Right cardiac atrium (tissue), 5 donors: Measurements from ENCODE around the gene TASOR2. TPM values are rescaled to one million over a fixed set of nuclear protein-coding genes. Genes with fewer than 3 reads are reported as not detected.

Experiments used
- ATAC-seq, 2 donors: fragments of 200-7000 bp; cut with Tn5 transposase; one replicate each; pipeline versions ENCODE4 v1.8.0 to v1.9.1; 2020; ENCODE audit warnings: moderate library complexity in 2 of 2, mild to moderate bottlenecking in 1 of 2
- DNase-seq, 3 donors: peaks; one replicate each; pipeline ENCODE4 v3.0.0-alpha.2; 2020
- H3K27ac ChIP-seq: one replicate; pipeline ENCODE4 v1.5.1; 2013; ENCODE audit warnings: mild to moderate bottlenecking, low read length, control low read depth, moderate library complexity
- H3K27me3 ChIP-seq: one replicate; pipeline ENCODE4 v1.6.1; 2013; ENCODE audit not compliant: control insufficient read depth, insufficient read depth
- H3K4me1 ChIP-seq: one replicate; pipeline ENCODE4 v1.6.1; 2013; ENCODE audit warnings: low read length; ENCODE audit not compliant: control insufficient read depth, insufficient read depth
- H3K4me3 ChIP-seq: one replicate; pipeline ENCODE4 v1.5.1; 2013; ENCODE audit warnings: low read length, control low read depth
- H3K9me3 ChIP-seq: one replicate; pipeline ENCODE4 v1.6.1; 2013; ENCODE audit warnings: low read length; ENCODE audit not compliant: control insufficient read depth
- WGBS: extraction: QIAGEN DNeasy Blood & Tissue Kit; methylation state at CpG from one replicate; pipeline ENCODE4 v1.1.7; 2013; 5-methylcytosine and 5-hydroxymethylcytosine counted together
- intact Hi-C, 4 donors: fragments of 100-400 bp; cut with DNase I; formaldehyde crosslinking; loops; one replicate each; pipeline versions ENCODE4 v1.11.0 to v1.14.0; 2022 to 2023
- polyA plus RNA-seq: library from polyadenylated mRNA; stranded (reverse); fragments of 200-250 nt; gene quantifications from one replicate; pipeline ENCODE4 v1.2.3, GENCODE V29; 2013
- total RNA-seq, 4 donors: library from RNA; stranded (reverse); fragmentation: NEBNext Ultra II Directional; extraction: Animal tissue kit (Norgen Biotek cat#: 25700); gene quantifications; one replicate each; pipeline ENCODE4 v1.2.1, GENCODE V29; 2021
- donor health status: healthy with polysubstance abuse.
- donor health status: DM: no; HTN: yes; CAD: no.
- donor health status: DM: no; HTN: no; CAD: no.
- donor health status: DM: no; HTN: yes; CAD: no; lungs with severe emphysema.
- donor health status: DM: yes; HTN: yes; CAD: no.

Gene TASOR2
- total and polyA plus RNA-seq, 5 donors = 9.7 to 51.7 (median 48.7) TPM

DNA sequence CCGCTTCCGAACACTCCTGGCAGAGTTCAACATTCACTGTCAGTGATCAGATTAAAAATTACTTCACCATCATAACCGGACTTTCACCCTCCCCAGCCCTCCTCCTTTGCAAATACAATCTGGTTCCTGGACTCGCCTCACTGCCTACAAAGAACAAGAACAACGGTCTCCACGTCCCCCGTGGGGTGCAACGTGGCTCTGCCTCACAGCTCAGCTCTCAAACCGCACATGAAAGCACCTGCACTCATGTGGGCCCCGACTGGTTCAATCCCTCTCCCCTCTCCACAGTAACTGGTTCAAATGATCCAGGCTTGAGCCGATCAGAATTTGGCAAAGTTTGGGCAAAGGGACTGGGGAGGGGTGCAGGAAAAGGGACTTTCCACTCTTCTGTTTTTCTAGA lies 39.3 kb upstream of the TASOR2 start:
- DNase-seq (peak in 2 of 3 donors; percentile 59 to 80), ATAC-seq (peak; percentile 70 to 74)
- peak overlapping the region; percentile 73 for H3K27ac ChIP-seq
- H3K4me3 ChIP-seq = no peak overlapping the region
- 37% methylated on average over 11 of the region's 11 CpGs for WGBS
- H3K4me1 ChIP-seq = peaks cover 6% of the 10 kb centered on the region
- H3K27me3 ChIP-seq = no peaks in the 10 kb centered on the region
- H3K9me3 ChIP-seq = no peaks in the 10 kb centered on the region
- intact Hi-C loops = no loop called here

DNA sequence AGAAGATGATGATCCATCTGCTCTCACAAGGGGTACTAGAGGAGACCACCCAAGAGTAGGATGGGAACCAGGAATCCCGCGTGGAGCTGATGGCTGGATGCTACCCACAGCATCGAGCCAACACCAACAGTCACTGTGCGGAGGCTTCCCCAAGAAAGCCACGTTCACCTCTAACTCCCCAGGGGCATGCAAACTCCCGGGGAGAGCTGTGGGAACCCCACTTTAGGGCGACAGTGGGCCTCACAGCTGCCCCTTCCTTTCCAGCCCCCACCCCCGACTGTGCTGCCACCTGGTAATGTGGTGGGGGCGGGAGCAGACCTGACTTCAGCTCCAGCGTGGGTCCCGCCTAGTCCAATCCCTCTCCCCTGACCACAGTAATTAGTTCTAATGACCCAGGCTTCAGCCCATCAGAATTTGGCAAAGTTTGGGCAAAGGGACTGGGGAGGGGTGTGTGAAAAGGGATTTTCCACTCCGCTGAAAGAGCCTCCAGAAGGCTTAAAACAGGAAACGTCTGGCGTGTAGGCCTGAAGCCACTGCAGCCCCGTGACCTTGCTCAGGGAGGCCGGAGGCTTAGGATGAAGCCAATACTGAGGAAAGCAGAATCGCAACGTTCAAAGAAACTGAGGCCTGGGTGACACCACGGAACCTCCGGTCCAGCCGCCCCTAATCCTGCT lies 38.6 kb upstream of the TASOR2 start:
- Histone ChIP-seq H3K27me3 (no peaks in the 10 kb centered on the region), H3K4me3 (no peak overlapping the region), H3K9me3 (no peaks in the 10 kb centered on the region), H3K4me1 (peaks cover 6% of the 10 kb centered on the region), H3K27ac (peak overlapping the region; percentile 83)
- ATAC-seq (peak; percentile 75 to 89), DNase-seq (peak; percentile 53 to 77 (median 73))
- WGBS = 50% methylated on average over 21 of the region's 21 CpGs
- intact Hi-C loops = no loop called here

DNA sequence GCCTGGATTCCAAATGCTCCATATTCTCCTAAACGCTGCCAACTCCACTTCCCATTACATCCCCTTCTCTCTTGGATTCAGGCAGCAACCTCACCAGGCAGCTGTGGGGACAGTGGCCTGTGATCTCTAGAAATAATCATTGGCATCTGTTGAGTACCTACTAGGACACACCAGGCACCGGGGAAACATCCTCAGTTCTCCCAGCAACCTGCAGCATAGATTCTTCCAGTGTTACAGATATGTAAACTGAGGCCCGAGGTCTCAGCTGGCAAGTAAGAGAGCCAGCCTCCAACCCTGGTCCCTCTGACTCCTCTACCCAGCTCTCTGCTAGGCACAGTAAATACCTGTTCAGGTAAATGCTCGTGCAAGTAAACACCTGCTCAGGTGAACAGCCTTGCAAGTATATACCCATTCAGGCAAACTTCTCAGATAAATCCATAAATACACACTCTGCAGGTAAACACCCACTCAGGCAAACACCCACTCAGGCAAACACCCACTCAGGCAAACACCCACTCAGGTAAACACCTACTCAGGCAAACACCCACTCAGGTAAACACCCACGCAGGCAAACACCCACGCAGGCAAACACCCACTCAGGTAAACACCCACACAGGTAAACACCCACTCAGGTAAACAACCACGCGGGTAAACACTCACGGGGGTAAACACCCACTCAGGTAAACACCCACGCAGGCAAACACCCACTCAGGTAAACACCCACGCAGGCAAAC lies 37.0 kb upstream of the TASOR2 start:
- ATAC-seq (no peak), DNase-seq (no peak)
- H3K9me3 ChIP-seq = no peaks in the 10 kb centered on the region
- intact Hi-C loops = no loop called here
- no peaks in the 10 kb centered on the region for H3K27me3 ChIP-seq
- no peak overlapping the region for H3K27ac ChIP-seq
- H3K4me3 ChIP-seq = no peak overlapping the region
- H3K4me1 ChIP-seq = peaks cover 6% of the 10 kb centered on the region
- WGBS = 93% methylated on average over 11 of the region's 11 CpGs

DNA sequence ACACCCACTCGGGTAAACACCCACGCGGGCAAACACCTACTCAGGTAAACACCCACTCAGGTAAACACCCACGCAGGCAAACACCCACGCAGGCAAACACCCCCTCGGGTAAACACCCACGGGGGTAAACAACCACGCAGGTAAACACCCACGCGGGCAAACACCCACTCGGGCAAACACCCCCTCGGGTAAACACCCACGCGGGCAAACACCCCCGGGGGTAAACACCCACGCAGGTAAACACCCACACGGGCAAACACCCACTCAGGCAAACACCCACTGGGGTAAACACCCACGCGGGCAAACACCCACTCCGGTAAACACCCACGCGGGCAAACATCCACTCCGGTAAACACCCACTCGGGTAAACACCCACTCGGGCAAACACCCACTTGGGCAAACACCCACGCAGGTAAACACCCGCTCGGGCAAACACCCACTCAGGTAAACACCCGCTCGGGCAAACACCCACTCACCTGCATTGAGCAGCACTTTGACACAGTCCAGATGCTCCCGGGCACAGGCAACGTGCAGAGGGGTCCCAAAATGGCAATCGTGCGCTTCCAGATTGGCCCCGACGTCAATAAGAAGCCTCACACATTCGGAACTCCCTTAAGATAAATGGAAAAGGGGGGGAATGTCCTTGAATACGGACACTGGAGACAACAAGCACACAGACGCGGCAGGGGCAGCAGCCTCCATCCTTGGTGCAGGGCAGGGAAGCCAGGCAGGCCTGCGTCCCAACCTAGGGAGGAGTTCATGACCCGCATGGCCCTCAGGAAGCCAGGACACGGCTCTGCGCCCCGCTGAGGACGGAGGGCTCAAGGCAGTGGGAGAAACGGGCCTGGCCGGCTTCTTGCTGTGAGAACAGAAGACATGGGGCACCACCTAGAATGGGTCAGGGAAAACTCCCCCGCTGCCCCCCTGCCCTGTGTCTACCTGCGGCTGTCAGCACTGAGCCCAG lies 35.9 kb upstream of the TASOR2 start:
- Histone ChIP-seq H3K9me3 (no peaks in the 10 kb centered on the region), H3K4me1 (peaks cover 9% of the 10 kb centered on the region), H3K27me3 (no peaks in the 10 kb centered on the region), H3K27ac (no peak overlapping the region), H3K4me3 (no peak overlapping the region)
- WGBS = 93% methylated on average over 50 of the region's 50 CpGs
- ATAC-seq (no peak), DNase-seq (peak in 1 of 3 donors; percentile 47)
- intact Hi-C loops = no loop called here

DNA sequence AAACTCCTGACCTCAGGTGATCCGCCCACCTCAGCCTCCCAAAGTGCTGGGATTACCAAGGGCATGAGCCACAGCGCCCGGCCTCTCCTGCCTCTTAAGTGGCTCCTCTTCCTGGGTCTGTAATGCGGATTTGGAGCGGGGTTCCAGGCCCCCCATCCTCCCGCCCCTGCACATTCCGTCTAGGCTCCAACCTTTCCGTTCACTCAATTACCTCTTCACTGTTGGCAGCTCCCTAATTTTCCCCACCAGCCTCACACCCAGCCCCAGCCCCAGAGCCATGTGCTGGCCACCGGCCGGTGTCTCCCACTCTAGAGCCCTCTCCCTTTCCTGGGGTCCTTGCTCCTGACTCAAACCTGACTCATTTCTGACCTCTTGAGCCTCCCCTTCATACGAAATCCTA lies 34.9 kb upstream of the TASOR2 start:
- 96% methylated on average over 11 of the region's 11 CpGs for WGBS
- no peak for DNase-seq
- intact Hi-C loops = no loop called here
- Histone ChIP-seq H3K27ac (no peak overlapping the region), H3K4me3 (no peak overlapping the region), H3K9me3 (no peaks in the 10 kb centered on the region), H3K27me3 (no peaks in the 10 kb centered on the region), H3K4me1 (peaks cover 8% of the 10 kb centered on the region)
- ATAC-seq = no peak

DNA sequence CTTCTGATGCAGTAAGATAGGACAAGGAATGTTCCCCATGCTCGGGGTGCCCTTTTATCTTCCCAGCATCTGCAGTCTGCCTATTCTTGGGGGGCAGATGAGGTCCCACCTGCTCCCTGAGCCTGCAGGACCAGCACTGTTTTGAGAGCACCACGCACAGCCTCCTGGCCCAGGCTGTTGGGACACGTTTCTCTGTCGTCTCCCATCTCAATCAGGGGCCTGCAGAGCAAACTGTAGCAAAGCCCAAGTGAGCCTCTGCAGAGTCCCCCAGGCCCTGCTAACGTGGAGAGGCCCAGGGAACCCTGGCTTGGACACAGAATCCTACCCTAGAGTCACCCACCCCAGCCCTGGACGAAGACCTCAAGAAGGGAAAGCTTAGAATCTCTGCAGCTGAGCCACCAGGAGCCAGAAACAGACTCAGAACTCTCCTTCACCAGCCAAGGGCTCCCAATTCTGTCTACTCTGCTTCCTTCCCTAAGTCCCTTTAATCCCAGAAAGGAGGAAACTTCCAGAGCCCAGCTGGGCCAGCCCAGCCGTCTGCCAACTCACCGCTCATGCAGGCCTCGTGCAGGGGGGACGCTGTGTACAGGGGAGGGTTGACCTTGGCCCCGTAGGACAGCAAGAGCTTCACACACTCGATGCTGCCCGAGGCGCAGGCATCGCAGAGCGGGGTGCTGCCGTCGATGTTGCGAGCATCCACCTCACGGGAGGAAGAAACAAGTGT lies 33.8 kb upstream of the TASOR2 start:
- no peak overlapping the region for H3K27ac ChIP-seq
- intact Hi-C loops = no loop called here
- WGBS = 83% methylated on average over 20 of the region's 20 CpGs
- H3K27me3 ChIP-seq = no peaks in the 10 kb centered on the region
- no peak overlapping the region for H3K4me3 ChIP-seq
- no peaks in the 10 kb centered on the region for H3K9me3 ChIP-seq
- DNase-seq = no peak
- no peak for ATAC-seq
- peaks cover 7% of the 10 kb centered on the region for H3K4me1 ChIP-seq

DNA sequence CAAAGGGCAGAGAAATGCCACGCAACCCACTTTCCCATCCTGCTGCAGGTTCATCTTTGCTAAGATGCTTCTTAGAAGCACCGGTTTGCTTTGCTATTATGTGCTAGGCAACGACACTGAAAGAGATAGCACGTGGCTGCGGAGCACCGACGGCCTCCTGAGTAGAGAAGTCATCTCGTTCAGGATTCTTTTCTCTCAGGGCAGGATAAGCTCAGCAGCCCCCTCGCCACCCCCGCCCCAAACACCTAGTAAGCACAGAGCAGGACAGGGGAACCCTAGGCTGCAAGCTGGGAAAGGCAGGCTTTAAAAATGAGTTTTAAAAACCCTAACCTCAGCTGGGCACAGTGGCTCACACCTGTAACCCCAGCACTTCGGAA lies 33.3 kb upstream of the TASOR2 start:
- ATAC-seq (no peak), DNase-seq (no peak)
- Histone ChIP-seq H3K4me1 (peaks cover 4% of the 10 kb centered on the region), H3K27ac (peak overlapping the region; percentile 13), H3K27me3 (no peaks in the 10 kb centered on the region), H3K4me3 (no peak overlapping the region), H3K9me3 (no peaks in the 10 kb centered on the region)
- 87% methylated on average over 11 of the region's 11 CpGs for WGBS
- intact Hi-C loops = no loop called here

DNA sequence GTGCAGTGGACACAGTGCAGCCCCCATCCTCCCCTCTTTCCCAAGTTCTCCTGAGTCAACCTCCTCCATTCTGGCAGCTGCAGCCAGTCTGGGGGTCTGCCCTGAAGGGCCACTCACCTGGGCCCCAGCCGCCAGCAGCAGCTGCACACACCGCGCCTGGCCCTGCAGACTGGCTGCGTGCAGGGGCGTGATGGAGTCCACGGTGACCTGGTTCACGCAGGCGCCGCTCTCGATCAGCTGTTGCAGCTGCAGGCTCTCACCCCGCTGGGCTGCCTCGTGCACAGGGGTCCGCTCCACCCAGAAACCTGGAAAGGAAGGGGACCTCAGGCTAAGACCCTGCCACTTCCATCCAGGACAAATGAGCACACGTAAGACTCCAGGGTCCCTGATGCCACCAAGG lies 31.9 kb upstream of the TASOR2 start:
- no peaks in the 10 kb centered on the region for H3K9me3 ChIP-seq
- peaks cover 4% of the 10 kb centered on the region for H3K4me1 ChIP-seq
- ATAC-seq (peak; percentile 6 to 8), DNase-seq (peak in 1 of 3 donors; percentile 70)
- intact Hi-C loops = no loop called here
- no peaks in the 10 kb centered on the region for H3K27me3 ChIP-seq
- H3K27ac ChIP-seq = peak overlapping the region; percentile 4
- H3K4me3 ChIP-seq = no peak overlapping the region
- WGBS = 96% methylated on average over 14 of the region's 14 CpGs

DNA sequence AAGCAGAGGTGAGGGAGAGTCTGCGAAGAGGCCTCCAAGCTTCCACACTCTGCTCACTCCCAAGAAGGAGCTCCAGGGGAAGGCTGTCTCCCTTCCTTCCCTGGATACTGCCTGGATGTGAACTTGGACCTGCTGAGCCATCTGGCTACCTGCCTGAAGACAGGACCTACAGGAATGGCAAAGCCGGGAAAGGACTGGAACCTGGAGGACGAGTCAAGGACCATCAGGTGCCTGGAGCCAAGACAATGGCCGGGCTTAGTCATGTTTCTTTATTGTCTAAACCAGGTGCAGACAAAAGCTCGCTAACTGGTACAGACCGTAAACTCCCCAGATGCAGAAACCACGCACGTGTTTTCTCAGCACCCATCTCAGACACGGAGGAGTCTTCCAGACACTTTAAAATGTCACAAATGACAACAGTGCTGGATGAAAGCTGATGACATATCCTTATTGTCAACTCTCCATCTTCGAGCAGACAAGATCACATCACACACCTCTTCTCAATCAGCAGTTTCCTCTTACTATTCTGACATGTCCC lies 30.4 kb upstream of the TASOR2 start:
- no peak overlapping the region for H3K27ac ChIP-seq
- H3K9me3 ChIP-seq = no peaks in the 10 kb centered on the region
- intact Hi-C loops = no loop called here
- DNase-seq (no peak), ATAC-seq (no peak)
- 88% methylated on average over 10 of the region's 10 CpGs for WGBS
- H3K4me3 ChIP-seq = no peak overlapping the region
- H3K4me1 ChIP-seq = peaks cover 4% of the 10 kb centered on the region
- H3K27me3 ChIP-seq = no peaks in the 10 kb centered on the region

DNA sequence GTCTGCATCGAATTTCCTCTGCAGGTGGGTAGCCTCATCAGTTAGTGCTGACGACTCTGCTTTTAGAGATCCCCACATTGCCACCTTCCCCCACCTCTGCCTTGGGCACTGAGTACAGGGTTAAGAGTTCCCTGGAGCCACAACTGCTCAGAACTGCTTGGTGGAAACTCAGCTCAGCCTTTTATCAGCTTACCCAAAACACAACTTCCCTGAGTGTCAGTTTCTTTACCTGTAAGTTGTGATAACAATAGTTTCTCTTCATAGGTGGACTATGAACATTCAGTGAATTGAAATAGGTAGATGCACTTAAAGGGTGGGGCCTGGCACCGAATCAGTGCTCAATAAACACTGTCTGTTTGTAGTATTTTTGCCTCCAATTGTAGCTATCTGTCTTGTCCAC lies 29.5 kb upstream of the TASOR2 start:
- H3K4me3 ChIP-seq = no peak overlapping the region
- no peaks in the 10 kb centered on the region for H3K27me3 ChIP-seq
- H3K9me3 ChIP-seq = no peaks in the 10 kb centered on the region
- ATAC-seq (no peak), DNase-seq (no peak)
- H3K27ac ChIP-seq = no peak overlapping the region
- intact Hi-C loops = no loop called here
- 79% methylated on average over 3 of the region's 3 CpGs for WGBS
- peaks cover 7% of the 10 kb centered on the region for H3K4me1 ChIP-seq
